Endodermal cell (in vitro differentiated cells): ENCODE measurements around the gene ATRX. TPM values are rescaled to one million over a fixed set of nuclear protein-coding genes. Genes with fewer than 3 reads are reported as not detected.
A peak's percentile ranks its signal among the peaks of the same experiment; 100 is the strongest.

Experiments used
- DNase-seq: peaks from one replicate; pipeline ENCODE4 v3.0.0-alpha.2; 2017
- H3K27ac ChIP-seq: 2 replicates; pipeline ENCODE4 v1.5.1; 2013; ENCODE audit warnings: mild to moderate bottlenecking, low read depth, low read length, moderate library complexity
- H3K27me3 ChIP-seq: 2 replicates; pipeline ENCODE4 v1.6.1; 2013; ENCODE audit warnings: mild to moderate bottlenecking, low read length, moderate library complexity; ENCODE audit not compliant: insufficient read depth, control insufficient read depth, poor library complexity, severe bottlenecking
- H3K36me3 ChIP-seq: 2 replicates; pipeline ENCODE4 v1.7.0; 2013; ENCODE audit warnings: mild to moderate bottlenecking, low read length, moderate library complexity; ENCODE audit not compliant: control insufficient read depth, insufficient read depth
- H3K4me1 ChIP-seq: one replicate; pipeline ENCODE4 v1.7.0; 2013; ENCODE audit warnings: low read length; ENCODE audit not compliant: control insufficient read depth, insufficient read depth
- H3K4me3 ChIP-seq: 2 replicates; pipeline ENCODE4 v1.5.1; 2013; ENCODE audit warnings: mild to moderate bottlenecking, low read length, moderate library complexity
- H3K9ac ChIP-seq: 2 replicates; pipeline ENCODE4 v1.6.1; 2013; ENCODE audit warnings: mild to moderate bottlenecking, low read length, moderate library complexity; ENCODE audit not compliant: poor library complexity, severe bottlenecking; ENCODE audit errors: extremely low read depth
- H3K9me3 ChIP-seq: 2 replicates; pipeline ENCODE4 v1.6.1; 2013; ENCODE audit warnings: mild to moderate bottlenecking, low read length, moderate library complexity; ENCODE audit not compliant: control insufficient read depth
- H3K27ac Mint-ChIP-seq: 2 replicates; pipeline ENCODE4 v1.8.0; 2020; ENCODE audit warnings: mixed read lengths
- H3K27me3 Mint-ChIP-seq: 2 replicates; pipeline ENCODE4 v1.8.0; 2021; ENCODE audit warnings: mild to moderate bottlenecking, mixed read lengths; ENCODE audit not compliant: insufficient read depth
- H3K36me3 Mint-ChIP-seq: 2 replicates; pipeline ENCODE4 v1.8.0; 2020; ENCODE audit warnings: low read depth, mixed read lengths
- H3K4me1 Mint-ChIP-seq: 2 replicates; pipeline ENCODE4 v1.8.0; 2020; ENCODE audit warnings: mixed read lengths
- H3K4me3 Mint-ChIP-seq: 2 replicates; pipeline ENCODE4 v1.8.0; 2020; ENCODE audit warnings: mild to moderate bottlenecking, moderate library complexity, mixed read lengths
- H3K9me3 Mint-ChIP-seq: 2 replicates; pipeline ENCODE4 v1.8.0; 2020; ENCODE audit warnings: mild to moderate bottlenecking, mixed read lengths
- WGBS, 2 experiments: methylation state at CpG; one replicate each; pipeline versions ENCODE4 v1.1.5 to v1.1.7; 2013; ENCODE audit warnings: missing lambda C conversion rate in 2 of 2, mixed read lengths in 1 of 2; ENCODE audit not compliant: insufficient coverage in 1 of 2, insufficient read length in 1 of 2; 5-methylcytosine and 5-hydroxymethylcytosine counted together
- total RNA-seq, 2 donors: library from RNA; stranded (reverse); fragmentation: NEBNext Ultra II Directional in 1 of 2; extraction: Animal tissue kit (Norgen Biotek cat#: 25700) in 1 of 2; gene quantifications; 2 replicates in 1 of 2; 3 replicates in 1 of 2; pipeline ENCODE4 v1.2.1, GENCODE V29; 2021
- TF ChIP-seq, protein P1 (sequence below): fragments of 200-600 bp; sonication (generic); conservative IDR thresholded peaks from 2 replicates; pipeline ENCODE4 v1.5.0; 2021; ENCODE audit warnings: antibody characterized with exemption, mild to moderate bottlenecking

The ATRX gene
- total RNA-seq, 2 donors from 2014 or later, result 120 to 137 TPM

DNA sequence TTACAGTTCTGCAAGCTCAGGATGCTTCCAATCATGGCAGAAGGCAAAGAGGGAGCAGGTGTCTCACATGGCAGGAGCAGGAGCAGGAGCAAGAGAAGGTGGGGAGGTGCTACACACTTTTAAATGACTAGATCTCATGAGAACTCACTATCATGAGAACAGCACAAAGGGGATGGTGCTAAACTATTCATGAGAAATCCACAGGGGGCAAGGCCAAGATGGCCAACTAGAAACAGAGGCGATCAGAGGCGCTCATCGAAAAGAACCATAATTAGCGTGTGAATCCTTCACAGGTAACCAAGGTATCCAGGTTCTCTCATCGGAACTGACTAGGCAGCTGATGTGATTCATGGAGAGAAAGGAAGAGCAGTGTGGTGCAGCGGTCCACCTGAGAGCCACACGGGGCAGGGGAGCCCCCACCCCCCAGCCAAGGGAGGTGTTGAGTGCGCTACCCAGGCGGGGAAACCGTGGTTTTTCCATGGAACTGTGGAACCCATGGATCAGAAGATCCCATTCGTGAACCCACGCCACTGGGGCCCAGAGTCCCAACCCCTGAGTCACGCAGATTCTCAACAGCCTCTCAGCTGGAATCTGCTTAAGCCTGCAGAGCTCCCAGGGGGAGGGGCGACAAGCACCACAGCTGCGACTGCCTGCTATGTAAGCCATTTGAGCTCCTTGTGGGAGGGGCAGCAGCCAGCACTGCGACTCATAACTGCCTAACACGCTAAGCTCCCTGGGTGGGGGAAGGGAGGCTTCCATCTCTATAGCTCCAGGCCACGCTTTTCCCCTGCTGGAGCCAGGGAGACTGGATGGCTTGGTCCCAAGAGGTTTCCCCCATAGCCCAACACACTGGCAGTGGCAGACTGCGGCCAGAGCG, 292.1 kb downstream of the ATRX start:
- no peaks in the 10 kb centered on the region for H3K27me3 ChIP-seq
- no peak overlapping the region for H3K9ac ChIP-seq
- H3K4me3 ChIP-seq, result peak overlapping the region; percentile 53
- H3K4me3 Mint-ChIP-seq, result peak overlapping the region; percentile 47
- H3K4me1 ChIP-seq, result no peaks in the 10 kb centered on the region
- peak; percentile 91 for DNase-seq
- 43 to 93% methylated on average over 3 to 20 of the region's 20 CpGs for WGBS, 2 experiments
- peaks cover 5% of the 10 kb centered on the region for H3K4me1 Mint-ChIP-seq
- H3K27me3 Mint-ChIP-seq, result no peaks in the 10 kb centered on the region
- H3K27ac ChIP-seq, result no peak overlapping the region
- H3K36me3 Mint-ChIP-seq, result no peaks in the 10 kb centered on the region
- TF ChIP-seq, protein P1, sequence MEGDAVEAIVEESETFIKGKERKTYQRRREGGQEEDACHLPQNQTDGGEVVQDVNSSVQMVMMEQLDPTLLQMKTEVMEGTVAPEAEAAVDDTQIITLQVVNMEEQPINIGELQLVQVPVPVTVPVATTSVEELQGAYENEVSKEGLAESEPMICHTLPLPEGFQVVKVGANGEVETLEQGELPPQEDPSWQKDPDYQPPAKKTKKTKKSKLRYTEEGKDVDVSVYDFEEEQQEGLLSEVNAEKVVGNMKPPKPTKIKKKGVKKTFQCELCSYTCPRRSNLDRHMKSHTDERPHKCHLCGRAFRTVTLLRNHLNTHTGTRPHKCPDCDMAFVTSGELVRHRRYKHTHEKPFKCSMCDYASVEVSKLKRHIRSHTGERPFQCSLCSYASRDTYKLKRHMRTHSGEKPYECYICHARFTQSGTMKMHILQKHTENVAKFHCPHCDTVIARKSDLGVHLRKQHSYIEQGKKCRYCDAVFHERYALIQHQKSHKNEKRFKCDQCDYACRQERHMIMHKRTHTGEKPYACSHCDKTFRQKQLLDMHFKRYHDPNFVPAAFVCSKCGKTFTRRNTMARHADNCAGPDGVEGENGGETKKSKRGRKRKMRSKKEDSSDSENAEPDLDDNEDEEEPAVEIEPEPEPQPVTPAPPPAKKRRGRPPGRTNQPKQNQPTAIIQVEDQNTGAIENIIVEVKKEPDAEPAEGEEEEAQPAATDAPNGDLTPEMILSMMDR, result no peak
- H3K9me3 ChIP-seq, result no peaks in the 10 kb centered on the region
- H3K36me3 ChIP-seq, result no peaks in the 10 kb centered on the region
- peaks cover 61% of the 10 kb centered on the region for H3K9me3 Mint-ChIP-seq
- H3K27ac Mint-ChIP-seq, result peak overlapping the region; percentile 94

DNA sequence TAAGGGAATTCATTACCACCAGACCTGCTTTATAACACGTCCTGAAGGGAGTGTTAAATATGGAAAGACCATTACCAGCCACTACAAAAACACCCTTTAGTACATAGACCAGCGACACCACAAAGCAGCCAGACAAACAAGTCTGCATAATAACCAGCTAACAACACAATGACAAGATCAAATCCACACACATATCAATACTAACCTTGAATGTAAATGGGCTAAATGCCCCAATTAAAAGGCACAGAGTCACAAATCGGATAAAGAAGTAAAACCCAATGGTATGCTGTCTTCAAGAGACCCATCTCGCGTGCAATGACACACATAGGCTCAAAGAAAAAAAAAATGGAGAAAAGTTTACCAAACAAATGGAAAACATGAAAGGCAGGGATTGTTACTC, 302.0 kb downstream of the ATRX start:
- Mint-ChIP-seq H3K9me3 (peaks cover 69% of the 10 kb centered on the region), H3K4me1 (no peaks in the 10 kb centered on the region), H3K4me3 (no peak overlapping the region), H3K27me3 (no peaks in the 10 kb centered on the region), H3K36me3 (no peaks in the 10 kb centered on the region), H3K27ac (no peak overlapping the region)
- Histone ChIP-seq H3K27ac (no peak overlapping the region), H3K4me1 (no peaks in the 10 kb centered on the region), H3K4me3 (no peak overlapping the region), H3K9me3 (no peaks in the 10 kb centered on the region), H3K36me3 (no peaks in the 10 kb centered on the region), H3K27me3 (no peaks in the 10 kb centered on the region), H3K9ac (no peak overlapping the region)
- TF ChIP-seq, protein P1, result no peak
- DNase-seq, result no peak
- WGBS, 2 experiments, result 95 to 100% methylated on average over 3 to 4 of the region's 5 CpGs

DNA sequence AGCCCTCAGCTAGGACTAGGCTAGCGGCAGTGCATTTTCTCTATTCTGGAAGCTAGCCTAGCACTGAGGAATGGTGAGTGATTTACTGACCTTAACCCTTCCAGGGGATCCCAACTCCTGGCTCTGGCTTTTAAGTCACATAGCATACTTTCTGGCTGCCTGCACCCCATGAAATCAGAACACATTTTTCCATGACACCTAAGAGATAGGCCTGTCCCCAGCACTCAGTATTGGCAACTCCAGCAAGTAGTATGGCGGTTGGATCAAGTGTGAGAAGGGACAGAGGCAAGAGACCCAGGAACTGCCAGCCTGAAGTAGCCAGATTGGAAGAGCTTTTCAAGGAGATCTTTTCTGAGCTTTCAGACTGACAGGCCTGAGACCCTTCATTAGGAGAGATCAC, 330.6 kb downstream of the ATRX start:
- Histone ChIP-seq H3K27ac (no peak overlapping the region), H3K9me3 (no peaks in the 10 kb centered on the region), H3K4me1 (no peaks in the 10 kb centered on the region), H3K9ac (no peak overlapping the region), H3K4me3 (no peak overlapping the region), H3K27me3 (no peaks in the 10 kb centered on the region), H3K36me3 (no peaks in the 10 kb centered on the region)
- H3K4me1 Mint-ChIP-seq, result peaks cover 5% of the 10 kb centered on the region
- no peak overlapping the region for H3K27ac Mint-ChIP-seq
- peaks cover 41% of the 10 kb centered on the region for H3K9me3 Mint-ChIP-seq
- 94 to 100% methylated on average over 1 to 2 of the region's 2 CpGs for WGBS, 2 experiments
- TF ChIP-seq, protein P1, result no peak
- DNase-seq, result no peak
- peaks cover 2% of the 10 kb centered on the region for H3K36me3 Mint-ChIP-seq
- H3K4me3 Mint-ChIP-seq, result no peak overlapping the region
- H3K27me3 Mint-ChIP-seq, result no peaks in the 10 kb centered on the region

Other genes starting within 250 kb of the ATRX start
- 10 to 100 TPM; 40.0 to 54.1 TPM for gene MAGT1, start 109.2 kb upstream of the ATRX start, total RNA-seq
- 100 to 1,000 TPM; 190 to 193 TPM for gene COX7B, start 113.3 kb upstream of the ATRX start, total RNA-seq
- gene ATP7A, start 124.5 kb upstream of the ATRX start, total RNA-seq, result 1 to 10 TPM; 4.4 to 5.8 TPM
- gene PGAM4, start 183.4 kb upstream of the ATRX start, total RNA-seq, result under 1 TPM in 1 of 2 donors, not detected in 1; 0.51 TPM